Measurements from ENCODE around the gene UTP25.

GRCh38 chr1:209815490-209815889, 12.3 kb upstream of the UTP25 start:
- TF ChIP-seq CTCF (IDR thresholded peaks at IDR 0.05; ENCODE audit: low read depth, low read length), result no peak
- no peak for TF ChIP-seq EZH2phosphoT487 (IDR thresholded peaks at IDR 0.05; ENCODE audit: low read depth)
